NCI-H1105 treated with DMSO at 0.1 percent for 48 hours (cell line): ENCODE data around the gene PDK3.

Experiments
- DNase-seq: peaks from one replicate; lab custom pipeline; 2025; lab: John Stamatoyannopoulos, UW

PDK3 gene

DNA sequence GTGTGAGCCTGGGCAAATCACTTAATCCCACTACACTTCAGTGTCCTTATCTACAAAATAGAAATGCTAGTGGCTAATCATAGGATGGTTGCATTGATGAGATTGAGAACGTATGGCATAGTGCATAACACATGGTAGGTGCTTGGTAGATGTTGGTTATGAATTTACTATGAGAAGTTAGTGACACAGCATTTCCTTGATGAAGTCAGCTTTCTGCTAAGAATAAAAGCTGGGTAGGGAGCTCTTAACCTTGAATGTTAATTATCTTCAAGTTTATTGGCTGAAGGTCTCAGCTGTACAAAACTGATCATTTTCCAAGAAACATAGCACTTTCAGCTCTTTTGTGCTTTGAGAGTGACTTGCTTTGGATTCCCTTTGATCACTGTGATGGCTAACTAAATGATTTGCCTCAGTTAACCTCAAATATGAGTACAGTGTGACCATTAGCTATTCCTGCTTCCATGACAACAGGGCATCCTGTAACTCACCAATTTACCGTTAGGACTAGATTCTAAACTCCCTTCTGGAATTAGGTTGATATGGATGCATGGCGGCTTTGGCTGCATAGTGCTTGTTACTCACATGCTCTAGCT lies 17.8 kb downstream of the PDK3 start:
- no peak for DNase-seq

DNA sequence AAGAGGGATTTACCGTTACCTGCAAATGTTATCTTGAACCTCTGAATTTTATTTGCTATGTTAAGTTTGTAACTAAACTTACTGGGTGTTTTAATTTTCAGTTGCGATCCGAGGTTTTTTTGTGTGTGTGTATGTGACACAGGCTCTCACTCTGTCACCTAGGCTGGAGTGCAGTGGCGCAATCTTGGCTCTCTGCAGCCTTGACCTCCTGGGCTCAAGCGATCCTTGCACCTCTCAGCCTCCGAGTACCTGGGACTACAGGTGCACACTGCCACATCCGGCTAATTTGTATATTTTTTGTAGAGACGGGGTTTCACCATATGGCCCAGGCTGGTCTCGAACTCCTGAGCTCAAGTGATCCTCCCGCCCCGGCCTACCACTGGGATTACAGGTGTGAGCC lies 18.5 kb downstream of the PDK3 start:
- DNase-seq, result no peak

GRCh38 chrX:24485323-24485722 lies 20.2 kb downstream of the PDK3 start:
- DNase-seq, result no peak

DNA sequence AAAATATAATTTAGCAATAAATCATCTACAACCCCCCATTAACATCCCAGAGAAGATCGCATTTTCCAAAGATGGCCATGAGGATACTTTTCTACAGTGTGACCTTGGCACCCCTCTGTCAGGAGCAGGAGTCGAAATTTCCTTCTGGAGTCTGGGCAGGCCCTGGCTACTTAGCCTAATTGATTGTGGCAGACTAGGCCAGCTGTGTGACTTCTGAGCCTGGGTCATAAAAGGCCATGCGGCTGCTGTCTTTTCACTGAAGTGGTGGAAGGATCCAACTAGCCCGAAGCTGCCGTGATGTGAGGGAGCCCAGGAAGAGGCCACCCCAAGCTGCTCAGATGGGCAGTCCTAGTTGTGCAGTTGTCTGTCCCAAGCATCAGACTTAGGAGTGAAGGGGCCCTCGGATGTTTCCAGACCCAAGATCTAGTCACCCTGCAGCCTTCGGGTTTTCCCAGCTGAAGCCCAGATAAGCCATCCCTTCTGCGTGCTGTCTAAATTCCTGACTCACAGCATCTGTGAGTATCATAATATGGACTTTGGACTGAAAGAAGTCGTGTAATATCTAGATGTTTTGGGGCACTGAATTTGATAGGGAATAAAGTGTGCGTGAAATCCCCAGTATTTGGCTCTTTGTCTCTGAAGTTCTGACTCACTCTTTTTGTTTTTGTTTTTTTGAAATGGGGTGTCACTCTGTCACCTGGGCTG lies 21.0 kb downstream of the PDK3 start:
- DNase-seq, result no peak

DNA sequence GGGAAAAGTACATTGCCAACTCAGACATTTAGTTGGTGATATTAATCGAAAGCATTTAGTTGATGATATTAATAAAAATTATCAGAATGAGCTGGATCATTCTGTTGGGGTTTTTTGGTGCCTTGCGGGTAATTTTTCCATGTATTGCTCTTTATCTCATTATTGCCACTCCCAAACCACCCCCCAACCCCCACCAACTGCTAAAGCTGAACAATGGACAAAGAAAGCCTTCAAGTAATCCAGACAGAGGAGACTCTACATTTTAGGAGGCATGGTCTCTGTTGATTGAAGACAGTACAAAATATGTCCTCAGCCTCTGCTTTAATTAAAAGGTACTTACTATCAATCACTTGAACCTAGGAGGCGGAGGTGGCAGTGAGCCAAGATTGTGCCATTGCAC lies 22.5 kb downstream of the PDK3 start:
- DNase-seq, result peak; percentile 6

GRCh38 chrX:24491741-24492140 lies 26.7 kb downstream of the PDK3 start:
- DNase-seq, result no peak

- DNase-seq, result peak; percentile 17
These were observed 28.9 kb downstream of the PDK3 start for GRCh38 chrX:24493740-24494581.

- DNase-seq, result peak; percentile 61
These were observed 29.6 kb downstream of the PDK3 start for GRCh38 chrX:24494647-24495075.

DNA sequence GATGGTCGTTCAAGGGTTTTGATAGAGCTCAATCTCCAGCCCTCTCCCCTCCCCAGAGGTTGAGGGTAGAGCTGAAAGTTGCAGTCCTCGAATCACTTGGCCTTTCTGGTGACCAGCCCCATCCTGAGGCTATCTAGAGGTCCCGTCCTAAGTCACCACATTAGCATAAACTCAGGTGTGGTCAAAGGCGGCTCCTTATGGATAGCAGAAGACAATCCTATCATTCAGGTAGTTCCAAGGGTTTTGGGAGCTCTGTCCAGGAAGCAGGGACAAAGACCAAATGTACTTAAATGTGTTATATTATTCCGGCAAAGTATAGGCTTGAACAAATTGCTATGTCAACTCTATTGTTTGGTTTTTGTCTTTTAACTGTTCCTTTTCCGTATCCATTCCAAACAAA lies 30.6 kb downstream of the PDK3 start:
- DNase-seq, result no peak

DNA sequence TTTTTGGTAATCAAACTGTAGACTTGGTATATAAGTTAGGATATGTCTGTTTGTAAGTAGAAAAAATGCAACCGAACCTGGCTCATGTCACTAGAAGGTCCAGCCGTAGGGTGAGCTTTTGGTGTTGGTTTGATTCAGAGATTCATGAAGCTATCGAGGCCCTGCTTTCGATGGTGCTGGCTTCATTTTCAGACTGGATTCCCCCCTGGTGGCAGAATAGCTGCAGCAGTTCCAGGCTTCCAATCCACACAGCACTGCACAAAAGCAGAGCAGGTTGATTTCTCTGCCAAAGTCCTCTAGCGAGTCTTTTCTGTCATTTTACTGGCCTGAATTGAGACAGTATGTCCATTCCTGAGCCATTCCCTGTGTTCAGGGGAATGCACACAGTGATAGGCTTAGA lies 33.1 kb downstream of the PDK3 start:
- DNase-seq, result no peak

GRCh38 chrX:24498975-24499374 lies 33.9 kb downstream of the PDK3 start:
- DNase-seq, result peak; percentile 42

GRCh38 chrX:24506082-24506481 lies 41.0 kb downstream of the PDK3 start:
- DNase-seq, result no peak

DNA sequence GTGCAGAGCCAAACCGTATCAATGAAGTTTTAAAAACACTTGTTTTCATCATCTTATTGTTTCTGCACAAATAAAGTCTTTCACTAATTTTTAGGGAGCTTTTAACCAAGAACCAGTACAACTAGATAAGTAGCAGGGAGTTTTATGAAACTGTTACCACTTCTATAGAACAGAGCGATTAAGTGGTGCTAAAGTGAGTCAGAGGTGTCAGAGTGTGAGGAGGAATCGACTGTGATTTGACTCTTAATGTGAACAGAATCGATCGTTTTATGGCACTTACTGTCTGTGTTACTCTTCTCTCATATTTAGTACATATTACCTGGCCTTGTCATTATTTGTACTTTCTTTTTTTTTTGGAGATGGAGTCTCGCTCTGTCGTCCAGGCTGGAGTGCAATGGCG lies 43.3 kb downstream of the PDK3 start:
- no peak for DNase-seq

DNA sequence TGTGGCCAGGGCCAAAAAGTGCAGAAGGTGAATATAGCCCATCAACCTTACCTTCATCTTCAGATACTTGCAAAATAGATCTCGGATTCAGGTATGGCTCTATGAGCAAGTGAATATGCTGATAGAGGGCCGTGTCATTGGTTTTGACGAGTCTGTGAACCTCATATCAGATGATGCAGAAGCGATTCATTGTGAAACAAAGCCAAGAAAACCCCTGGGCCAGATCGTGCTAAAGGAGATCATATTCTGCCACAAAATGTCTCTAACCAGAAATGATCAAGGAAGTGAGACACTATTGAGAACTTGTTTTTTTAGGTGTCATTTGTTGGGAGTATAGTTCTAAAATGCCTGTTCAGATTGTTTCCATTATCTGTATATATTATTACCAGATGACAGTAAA lies 48.3 kb downstream of the PDK3 start:
- no peak for DNase-seq

GRCh38 chrX:24515447-24515846 lies 50.4 kb downstream of the PDK3 start:
- peak; percentile 25 for DNase-seq

DNA sequence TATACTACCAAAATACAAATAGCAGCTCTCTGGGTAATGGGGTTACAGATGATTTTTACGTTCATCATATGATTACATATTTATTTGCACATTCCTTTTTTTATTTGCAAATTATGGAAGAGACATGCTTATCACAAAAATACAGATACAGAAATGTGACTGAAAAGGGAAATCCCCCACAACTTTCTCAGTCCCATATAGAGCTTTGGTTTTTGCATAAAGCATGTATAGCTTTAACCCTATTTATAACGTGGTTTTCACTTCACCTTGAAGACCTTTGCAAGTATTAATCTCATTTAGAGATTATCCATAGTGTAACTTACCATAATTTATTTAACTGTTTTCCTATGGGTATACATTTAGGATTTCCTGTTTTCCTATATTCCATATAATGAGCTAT lies 55.4 kb downstream of the PDK3 start:
- DNase-seq, result no peak

GRCh38 chrX:24525455-24525854 lies 60.4 kb downstream of the PDK3 start:
- DNase-seq, result no peak

- DNase-seq, result no peak
These were observed 61.5 kb downstream of the PDK3 start for GRCh38 chrX:24526616-24527015.

GRCh38 chrX:24528605-24529004 lies 63.5 kb downstream of the PDK3 start:
- no peak for DNase-seq

DNA sequence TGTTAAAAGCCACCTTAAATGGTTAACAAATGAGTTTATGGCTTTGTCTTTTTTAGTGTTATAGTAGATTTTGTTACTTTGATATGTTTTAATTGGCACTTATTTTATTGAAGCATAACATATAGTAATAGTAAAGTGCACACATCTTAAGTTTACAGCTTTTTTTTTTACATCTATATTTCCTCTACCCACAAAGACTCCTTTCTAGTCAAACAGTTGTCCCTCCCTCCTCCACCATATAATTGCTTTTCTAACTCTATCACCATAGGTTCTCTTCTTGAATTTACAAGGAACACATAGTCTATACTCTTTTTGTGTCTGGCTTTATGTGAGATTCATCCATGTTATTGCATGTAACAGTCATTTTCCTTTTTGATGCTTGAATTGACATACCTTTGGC lies 71.5 kb downstream of the PDK3 start:
- no peak for DNase-seq

DNA sequence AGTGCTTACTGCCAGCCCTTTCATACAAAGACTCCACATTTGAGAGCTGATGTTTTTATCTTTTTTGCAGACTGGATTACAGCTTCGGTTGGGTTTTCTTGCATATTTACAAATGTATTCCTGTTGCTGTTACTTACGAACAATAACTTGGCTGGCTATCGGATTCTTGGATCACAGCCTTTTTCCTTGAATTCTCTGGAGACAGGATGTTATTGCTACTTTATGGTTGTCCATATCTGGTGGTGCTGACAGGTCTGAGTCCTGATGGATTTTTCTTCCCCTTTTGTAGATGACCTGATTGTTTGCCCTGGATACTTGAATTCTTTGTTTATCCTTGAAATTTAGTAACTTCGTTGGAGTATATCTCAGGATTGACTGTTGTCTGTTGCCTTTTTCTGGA lies 77.7 kb downstream of the PDK3 start:
- DNase-seq, result no peak

- DNase-seq, result no peak
These were observed 82.9 kb downstream of the PDK3 start for GRCh38 chrX:24547961-24548360.

DNA sequence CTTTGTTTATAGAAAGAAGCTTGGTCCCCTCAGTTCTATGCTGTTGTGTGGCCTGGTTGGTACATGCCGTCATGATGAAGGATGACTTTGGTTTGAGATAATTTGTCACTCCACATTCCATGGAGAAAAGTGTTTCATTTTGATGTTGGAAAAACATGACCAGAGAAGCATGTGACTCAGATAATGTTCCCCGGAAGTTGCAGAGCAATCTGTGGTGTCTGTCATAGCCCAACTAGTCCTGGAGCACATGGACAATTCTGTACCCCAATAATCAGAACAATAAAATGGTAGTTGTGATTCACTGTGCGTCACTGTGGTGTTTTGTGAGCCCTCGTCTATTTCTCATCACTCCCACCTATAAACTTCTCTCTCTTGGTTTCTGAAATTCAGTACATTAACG lies 85.1 kb downstream of the PDK3 start:
- DNase-seq, result no peak
